A673 (cell line): Measurements from ENCODE around the gene PLXDC2.

Experiments
- EZH2 ChIP-seq: fragments of 200-600 bp; sonication (generic); IDR thresholded peaks from 2 replicates; pipeline ENCODE4 v1.6.1; 2017; ENCODE audit warnings: borderline replicate concordance, low read depth, mild to moderate bottlenecking, mixed read lengths, antibody characterized with exemption, low read length; ENCODE audit not compliant: poor library complexity, severe bottlenecking
- TF ChIP-seq, protein P1 (sequence below): fragments of 300-800, 200-600 bp; sonication (generic); conservative IDR thresholded peaks from 2 replicates; pipeline ENCODE4 v1.5.1; 2017; ENCODE audit warnings: low read depth, mild to moderate bottlenecking, antibody characterized with exemption, low read length, moderate library complexity, mixed read lengths

DNA sequence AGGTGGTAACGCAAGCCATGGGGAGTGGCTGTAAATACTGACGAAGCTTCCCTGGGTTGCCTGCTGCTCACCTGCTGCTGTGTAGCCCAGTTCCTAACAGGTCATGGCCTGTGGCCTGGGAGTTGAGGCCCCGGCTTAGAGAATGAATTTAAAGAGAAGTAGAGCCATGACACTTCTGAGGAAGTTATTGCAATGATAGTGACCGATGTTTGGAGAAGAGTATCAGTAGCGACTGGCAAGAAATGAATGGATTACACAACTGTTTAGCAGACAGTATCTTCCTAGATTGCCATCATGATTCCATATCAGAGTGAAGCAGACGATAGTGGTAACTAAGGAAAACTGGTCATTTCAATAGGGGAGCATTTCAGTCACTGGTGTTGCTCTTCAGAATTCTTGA is 249.6 kb downstream of the PLXDC2 start:
- TF ChIP-seq EZH2 = no peak
- TF ChIP-seq, protein P1, sequence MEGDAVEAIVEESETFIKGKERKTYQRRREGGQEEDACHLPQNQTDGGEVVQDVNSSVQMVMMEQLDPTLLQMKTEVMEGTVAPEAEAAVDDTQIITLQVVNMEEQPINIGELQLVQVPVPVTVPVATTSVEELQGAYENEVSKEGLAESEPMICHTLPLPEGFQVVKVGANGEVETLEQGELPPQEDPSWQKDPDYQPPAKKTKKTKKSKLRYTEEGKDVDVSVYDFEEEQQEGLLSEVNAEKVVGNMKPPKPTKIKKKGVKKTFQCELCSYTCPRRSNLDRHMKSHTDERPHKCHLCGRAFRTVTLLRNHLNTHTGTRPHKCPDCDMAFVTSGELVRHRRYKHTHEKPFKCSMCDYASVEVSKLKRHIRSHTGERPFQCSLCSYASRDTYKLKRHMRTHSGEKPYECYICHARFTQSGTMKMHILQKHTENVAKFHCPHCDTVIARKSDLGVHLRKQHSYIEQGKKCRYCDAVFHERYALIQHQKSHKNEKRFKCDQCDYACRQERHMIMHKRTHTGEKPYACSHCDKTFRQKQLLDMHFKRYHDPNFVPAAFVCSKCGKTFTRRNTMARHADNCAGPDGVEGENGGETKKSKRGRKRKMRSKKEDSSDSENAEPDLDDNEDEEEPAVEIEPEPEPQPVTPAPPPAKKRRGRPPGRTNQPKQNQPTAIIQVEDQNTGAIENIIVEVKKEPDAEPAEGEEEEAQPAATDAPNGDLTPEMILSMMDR = no peak
